Measurements from ENCODE around the gene PREX1. TPM values are rescaled to one million over a fixed set of nuclear protein-coding genes. Genes with fewer than 3 reads are reported as not detected.
A peak's percentile ranks its signal among the peaks of the same experiment; 100 is the strongest.

Gene PREX1
- total RNA-seq, 3 donors from 2014 or later, result 28.8 to 31.4 (median 29.5) TPM

GRCh38 chr20:48631114-48632016 is 196.4 kb downstream of the PREX1 start:
- peaks cover 4% of the 10 kb centered on the region for H3K4me1 Mint-ChIP-seq (ENCODE audit: low read depth)
- H3K9me3 Mint-ChIP-seq, result no peaks in the 10 kb centered on the region
- ATAC-seq (no peak), DNase-seq (no peak)
- H3K4me3 Mint-ChIP-seq, result no peak overlapping the region
- H3K36me3 Mint-ChIP-seq (ENCODE audit: insufficient read depth), result peaks cover 29% of the 10 kb centered on the region
- no peaks in the 10 kb centered on the region for H3K27me3 Mint-ChIP-seq (ENCODE audit: low read depth)

DNA sequence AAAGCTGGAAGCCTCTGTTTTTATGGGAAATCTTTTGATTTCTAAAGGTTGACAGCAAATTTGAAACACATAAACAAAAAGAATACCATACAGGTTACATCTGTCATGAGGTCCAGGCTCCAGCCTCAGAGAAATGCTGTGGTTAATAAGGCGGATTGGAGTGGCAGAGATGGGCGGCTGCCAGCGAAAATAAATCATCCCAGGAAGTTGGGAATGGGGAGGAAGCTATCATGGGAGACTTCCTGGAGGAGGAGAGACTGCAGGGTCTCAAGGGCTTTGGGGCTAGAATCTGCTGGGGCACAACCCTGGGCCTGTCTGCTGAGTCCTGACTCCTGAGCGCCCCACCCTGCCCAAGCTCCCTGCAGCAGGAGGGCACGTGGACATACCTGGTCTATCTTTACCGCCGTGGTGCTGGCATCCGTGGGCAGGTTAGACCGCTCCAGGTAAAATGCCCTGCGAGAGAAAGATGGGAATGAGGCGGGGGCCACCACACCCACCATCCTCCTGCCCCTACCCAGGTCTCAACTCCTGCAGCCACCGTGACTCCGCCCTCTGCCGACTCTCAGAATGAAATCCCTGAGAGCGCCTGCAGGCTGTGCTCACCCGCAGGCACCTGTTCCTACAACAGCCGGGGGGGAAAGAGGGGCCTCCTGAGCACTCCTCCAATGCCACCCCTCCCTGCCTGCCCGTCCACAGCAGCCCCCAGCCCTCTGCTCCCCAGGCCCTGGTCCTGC is 197.3 kb downstream of the PREX1 start:
- ATAC-seq (no peak), DNase-seq (no peak)
- Mint-ChIP-seq H3K27me3 (ENCODE audit: low read depth) (no peaks in the 10 kb centered on the region), H3K4me1 (ENCODE audit: low read depth) (peaks cover 4% of the 10 kb centered on the region), H3K36me3 (ENCODE audit: insufficient read depth) (peaks cover 32% of the 10 kb centered on the region), H3K9me3 (no peaks in the 10 kb centered on the region), H3K4me3 (no peak overlapping the region)

GRCh38 chr20:48629960-48630315 is 197.9 kb downstream of the PREX1 start:
- ATAC-seq, result no peak
- Mint-ChIP-seq H3K9me3 (no peaks in the 10 kb centered on the region), H3K27me3 (ENCODE audit: low read depth) (no peaks in the 10 kb centered on the region), H3K4me3 (no peak overlapping the region), H3K4me1 (ENCODE audit: low read depth) (peaks cover 4% of the 10 kb centered on the region), H3K36me3 (ENCODE audit: insufficient read depth) (peaks cover 26% of the 10 kb centered on the region)
- DNase-seq, result no peak

DNA sequence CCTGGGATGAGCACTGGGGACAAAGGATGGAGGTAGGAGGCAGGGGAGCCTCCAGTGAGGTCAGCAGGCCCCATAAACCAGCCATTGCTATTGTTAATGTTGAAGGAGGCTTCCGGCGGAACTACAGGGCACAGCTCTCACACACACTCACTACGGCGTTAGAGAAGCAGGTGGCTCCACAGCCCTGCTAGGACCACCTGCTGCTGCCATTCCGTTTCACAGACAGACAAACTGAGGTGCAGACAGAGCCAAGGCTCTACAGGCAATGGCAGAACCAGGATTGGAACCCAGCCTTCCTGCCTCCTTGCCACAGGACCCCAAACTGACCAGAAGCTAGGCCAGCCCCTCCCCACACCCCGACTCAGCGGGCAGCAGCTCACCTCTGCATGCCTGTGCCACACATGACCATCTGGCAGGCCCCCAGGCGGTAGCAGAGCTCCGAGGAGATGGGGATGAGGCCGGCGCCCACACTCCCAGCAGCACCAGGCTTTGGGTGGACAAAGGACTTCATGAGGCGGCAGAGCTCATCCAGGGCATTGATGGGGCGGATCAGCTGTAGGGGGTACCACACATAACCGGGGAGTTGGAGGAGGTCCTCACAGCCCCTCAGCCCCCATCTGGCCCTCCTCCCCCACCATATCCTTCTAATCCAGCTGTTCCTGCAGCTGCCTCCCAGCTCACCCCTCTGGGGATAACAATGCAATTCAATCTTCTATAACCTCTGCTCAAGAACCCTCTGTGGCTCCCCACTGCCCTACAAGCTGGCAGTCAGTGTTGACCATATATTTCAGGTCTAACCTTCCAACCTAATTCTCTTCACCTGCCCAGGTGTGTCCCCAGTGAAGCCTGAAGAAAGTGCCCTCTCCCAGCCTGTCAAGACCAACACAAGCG is 198.5 kb downstream of the PREX1 start:
- Mint-ChIP-seq H3K27me3 (ENCODE audit: low read depth) (no peaks in the 10 kb centered on the region), H3K4me1 (ENCODE audit: low read depth) (peaks cover 4% of the 10 kb centered on the region), H3K9me3 (no peaks in the 10 kb centered on the region), H3K36me3 (ENCODE audit: insufficient read depth) (peaks cover 23% of the 10 kb centered on the region), H3K4me3 (no peak overlapping the region)
- no peak for DNase-seq
- no peak for ATAC-seq

- H3K27me3 Mint-ChIP-seq (ENCODE audit: low read depth), result no peaks in the 10 kb centered on the region
- H3K36me3 Mint-ChIP-seq (ENCODE audit: insufficient read depth), result peaks cover 20% of the 10 kb centered on the region
- ATAC-seq (no peak), DNase-seq (no peak)
- no peaks in the 10 kb centered on the region for H3K9me3 Mint-ChIP-seq
- no peak overlapping the region for H3K4me3 Mint-ChIP-seq
- H3K4me1 Mint-ChIP-seq (ENCODE audit: low read depth), result peaks cover 4% of the 10 kb centered on the region
Measured at GRCh38 chr20:48627737-48628128, 200.1 kb downstream of the PREX1 start.

DNA sequence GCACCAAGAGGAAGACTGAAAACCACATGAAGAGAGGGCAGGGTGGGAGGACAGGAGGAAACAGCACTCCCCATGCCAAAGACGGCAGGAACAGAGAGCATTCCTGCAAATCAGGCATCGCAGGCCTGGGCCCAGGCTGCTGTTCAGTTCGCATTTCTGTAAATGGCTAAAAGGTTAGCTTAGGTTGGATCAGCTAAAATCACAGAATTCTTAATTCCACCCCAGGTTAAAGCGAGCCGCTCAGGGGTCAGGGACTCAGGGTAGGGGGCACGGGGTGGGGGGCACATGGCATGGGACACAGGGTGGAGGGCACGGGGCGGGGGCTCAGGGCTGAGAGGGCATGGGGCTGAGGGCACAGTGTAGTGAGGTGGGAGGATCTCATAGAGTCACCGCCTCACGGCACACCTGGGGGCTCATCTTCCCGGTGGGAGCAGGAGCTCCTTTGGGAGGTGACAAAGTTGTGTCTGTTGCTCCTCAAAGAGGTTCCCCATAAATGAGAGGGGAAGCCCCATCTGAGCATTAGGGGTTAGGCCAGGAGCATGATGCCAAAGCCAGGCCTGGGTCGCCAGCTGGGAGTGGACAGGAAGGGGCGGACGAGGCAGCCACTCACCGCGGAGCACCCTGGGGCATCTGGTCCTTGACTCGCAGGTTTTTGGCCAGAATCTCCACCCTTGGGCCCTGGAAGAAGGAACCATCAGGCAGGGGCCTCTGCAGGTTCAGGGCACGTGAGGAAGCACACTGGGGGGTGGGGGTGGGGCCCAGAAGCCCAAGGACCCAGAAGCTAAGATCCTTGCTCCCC is 200.7 kb downstream of the PREX1 start:
- peaks cover 20% of the 10 kb centered on the region for H3K36me3 Mint-ChIP-seq (ENCODE audit: insufficient read depth)
- no peaks in the 10 kb centered on the region for H3K27me3 Mint-ChIP-seq (ENCODE audit: low read depth)
- DNase-seq (no peak), ATAC-seq (no peak)
- H3K4me3 Mint-ChIP-seq, result no peak overlapping the region
- peaks cover 7% of the 10 kb centered on the region for H3K4me1 Mint-ChIP-seq (ENCODE audit: low read depth)
- no peaks in the 10 kb centered on the region for H3K9me3 Mint-ChIP-seq

- DNase-seq (no peak), ATAC-seq (peak in 1 of 2 donors; percentile 30)
- H3K4me3 Mint-ChIP-seq, result no peak overlapping the region
- H3K9me3 Mint-ChIP-seq, result no peaks in the 10 kb centered on the region
- peaks cover 7% of the 10 kb centered on the region for H3K4me1 Mint-ChIP-seq (ENCODE audit: low read depth)
- H3K27me3 Mint-ChIP-seq (ENCODE audit: low read depth), result no peaks in the 10 kb centered on the region
- H3K36me3 Mint-ChIP-seq (ENCODE audit: insufficient read depth), result peaks cover 20% of the 10 kb centered on the region
Measured at GRCh38 chr20:48626226-48626937, 201.4 kb downstream of the PREX1 start.

DNA sequence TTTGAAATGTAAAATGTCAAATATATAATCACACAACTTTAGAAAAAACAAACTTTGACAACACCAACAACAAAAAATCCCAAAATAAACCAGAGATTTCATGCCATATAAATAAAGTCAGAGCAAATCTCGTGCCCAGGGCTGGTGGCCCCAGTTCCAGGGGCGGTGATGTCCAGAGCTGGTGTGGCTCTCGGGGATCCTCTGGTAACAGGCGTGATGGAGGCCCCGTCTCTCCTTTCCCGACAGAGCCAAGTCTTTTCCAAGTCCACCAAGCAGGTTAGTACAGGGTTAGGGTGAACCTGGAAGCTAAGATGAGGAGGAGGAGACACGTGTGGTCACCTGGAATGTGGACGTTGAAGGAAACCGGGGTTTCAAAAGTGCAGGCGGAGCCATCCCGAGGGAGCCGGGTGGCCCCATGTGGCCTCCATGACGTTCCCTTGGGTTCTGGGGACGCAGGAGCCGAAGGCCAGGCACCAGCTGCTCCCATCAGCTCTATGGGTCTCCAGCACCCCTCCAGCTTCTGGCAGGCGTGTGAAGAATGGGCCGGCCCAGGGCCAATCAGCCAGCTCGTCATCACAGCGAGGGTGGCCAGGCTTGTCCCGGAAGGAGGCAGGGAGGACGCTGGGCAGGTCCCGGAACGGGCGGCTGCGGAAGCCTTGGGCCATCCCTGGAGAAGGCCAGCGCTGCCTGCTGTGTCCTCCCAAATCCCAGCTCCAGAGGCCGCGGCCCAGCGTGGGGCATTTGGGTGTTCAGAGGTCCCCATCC is 202.5 kb downstream of the PREX1 start:
- Mint-ChIP-seq H3K9me3 (no peaks in the 10 kb centered on the region), H3K36me3 (ENCODE audit: insufficient read depth) (peaks cover 15% of the 10 kb centered on the region), H3K27me3 (ENCODE audit: low read depth) (no peaks in the 10 kb centered on the region), H3K4me1 (ENCODE audit: low read depth) (peaks cover 14% of the 10 kb centered on the region), H3K4me3 (no peak overlapping the region)
- DNase-seq (no peak), ATAC-seq (no peak)

- peaks cover 10% of the 10 kb centered on the region for H3K36me3 Mint-ChIP-seq (ENCODE audit: insufficient read depth)
- no peaks in the 10 kb centered on the region for H3K27me3 Mint-ChIP-seq (ENCODE audit: low read depth)
- peaks cover 14% of the 10 kb centered on the region for H3K4me1 Mint-ChIP-seq (ENCODE audit: low read depth)
- no peak overlapping the region for H3K4me3 Mint-ChIP-seq
- no peaks in the 10 kb centered on the region for H3K9me3 Mint-ChIP-seq
- no peak for DNase-seq
- no peak for ATAC-seq
Measured at GRCh38 chr20:48624315-48625020, 203.3 kb downstream of the PREX1 start.

DNA sequence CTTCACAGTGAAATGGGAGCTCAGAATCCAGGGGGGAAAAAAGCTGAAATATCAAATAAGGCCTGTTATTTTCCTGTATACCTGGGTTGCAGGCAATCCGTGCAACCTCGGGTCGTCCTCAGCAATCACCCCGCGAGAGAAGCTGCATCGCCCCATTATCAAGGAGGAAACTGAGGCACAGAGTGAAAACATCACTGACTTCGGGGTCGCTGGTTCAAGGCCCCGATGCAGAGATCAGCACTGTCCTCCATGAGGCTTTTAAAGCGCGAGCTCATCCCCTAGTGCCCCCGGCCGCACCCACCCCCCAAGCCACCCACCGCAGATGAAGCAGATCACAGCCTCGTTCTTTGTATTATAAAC is 203.9 kb downstream of the PREX1 start:
- ATAC-seq (no peak), DNase-seq (no peak)
- no peaks in the 10 kb centered on the region for H3K27me3 Mint-ChIP-seq (ENCODE audit: low read depth)
- no peak overlapping the region for H3K4me3 Mint-ChIP-seq
- no peaks in the 10 kb centered on the region for H3K9me3 Mint-ChIP-seq
- H3K4me1 Mint-ChIP-seq (ENCODE audit: low read depth), result peaks cover 14% of the 10 kb centered on the region
- H3K36me3 Mint-ChIP-seq (ENCODE audit: insufficient read depth), result peaks cover 10% of the 10 kb centered on the region

DNA sequence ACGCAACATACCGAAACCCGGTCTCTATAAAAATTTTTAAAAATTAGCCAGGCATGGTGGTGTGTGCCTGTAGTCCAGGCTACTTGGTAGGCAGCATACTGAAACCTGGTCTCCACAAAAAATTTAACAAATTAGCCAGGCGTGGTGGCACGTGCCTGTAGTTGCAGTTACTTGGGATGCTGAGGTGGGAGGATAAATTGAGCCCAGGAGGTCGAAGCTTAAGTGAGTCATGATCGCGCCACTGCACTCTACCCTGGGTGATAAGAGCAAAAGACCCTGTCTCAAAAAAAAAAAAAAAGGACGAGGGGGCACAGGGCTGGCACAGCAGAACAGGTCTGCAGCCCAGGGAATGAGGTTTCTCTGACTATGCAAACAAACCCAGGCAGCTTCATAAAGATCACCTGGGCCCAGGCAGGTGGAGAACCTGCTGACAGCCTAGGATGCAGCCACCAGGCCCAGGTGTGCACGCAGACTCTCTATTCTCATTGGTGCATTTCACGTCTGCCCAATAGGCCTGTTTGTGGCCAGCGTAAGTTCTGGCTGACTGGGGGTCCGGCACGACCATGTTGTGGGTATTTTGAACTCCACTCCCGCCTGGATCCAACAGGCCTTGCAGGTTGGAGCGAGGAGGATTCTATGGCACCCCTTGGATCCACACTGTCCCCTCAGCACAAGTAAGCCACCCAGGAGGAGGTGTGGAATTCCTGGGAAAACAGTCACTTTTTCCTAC is 204.5 kb downstream of the PREX1 start:
- Mint-ChIP-seq H3K27me3 (ENCODE audit: low read depth) (no peaks in the 10 kb centered on the region), H3K4me3 (no peak overlapping the region), H3K9me3 (no peaks in the 10 kb centered on the region), H3K36me3 (ENCODE audit: insufficient read depth) (peaks cover 7% of the 10 kb centered on the region), H3K4me1 (ENCODE audit: low read depth) (peaks cover 14% of the 10 kb centered on the region)
- ATAC-seq (no peak), DNase-seq (no peak)

DNA sequence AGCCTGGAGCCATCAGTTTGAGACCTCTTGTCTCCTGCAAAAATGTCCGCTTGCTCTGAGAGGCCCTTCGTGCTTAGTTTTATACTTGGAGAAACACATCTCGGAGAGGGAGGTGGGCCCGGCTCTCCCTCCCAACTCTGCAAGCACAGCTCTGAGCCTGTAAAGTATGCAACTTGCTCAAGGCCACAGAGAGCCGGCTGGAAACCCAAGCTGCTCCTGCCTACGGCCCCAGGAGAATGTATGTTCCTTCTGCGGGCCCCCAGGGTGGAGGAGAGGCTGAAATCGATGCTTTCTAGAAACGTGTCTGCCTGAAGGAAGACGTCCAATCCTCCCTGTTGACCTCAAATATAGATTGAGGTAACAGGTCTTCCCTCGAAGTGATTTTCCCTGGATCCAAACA is 205.4 kb downstream of the PREX1 start:
- DNase-seq (no peak), ATAC-seq (no peak)
- Mint-ChIP-seq H3K36me3 (ENCODE audit: insufficient read depth) (peaks cover 7% of the 10 kb centered on the region), H3K4me3 (no peak overlapping the region), H3K4me1 (ENCODE audit: low read depth) (peaks cover 14% of the 10 kb centered on the region), H3K9me3 (no peaks in the 10 kb centered on the region), H3K27me3 (ENCODE audit: low read depth) (no peaks in the 10 kb centered on the region)

Measured in activated T-cell treated with anti-CD3 and anti-CD28 coated beads, Interleukin-2, amount 50 U/mL, for 4 hours (primary cell).